SK-N-SH treated with all-trans-retinoic acid at 6 μM for 48 hours (cell line): ENCODE measurements around the gene OR52L1.

ENCODE experiments used
- CSDC2 ChIP-seq: fragments of 250-450 bp; sonication (Bioruptor Pico); IDR thresholded peaks from 2 replicates; pipeline ENCODE4 v1.5.0; 2020; ENCODE audit warnings: mild to moderate bottlenecking, moderate library complexity
- RARB ChIP-seq: fragments of 250-450 bp; sonication (Bioruptor Pico); IDR thresholded peaks from 2 replicates; pipeline ENCODE4 v1.8.0; 2021; ENCODE audit warnings: mild to moderate bottlenecking, moderate library complexity
- ZC3H10 ChIP-seq: fragments of 250-450 bp; sonication (Bioruptor Pico); IDR thresholded peaks from 2 replicates; pipeline ENCODE4 v1.5.1; 2021; ENCODE audit warnings: mild to moderate bottlenecking, moderate library complexity
- ZFP30 ChIP-seq: fragments of 450-650 bp; formaldehyde crosslinking; IDR thresholded peaks from 2 replicates; pipeline ENCODE4 v1.5.0; 2022; ENCODE audit warnings: mild to moderate bottlenecking, moderate library complexity
- ZNF565 ChIP-seq: fragments of 450-650 bp; formaldehyde crosslinking; conservative IDR thresholded peaks from 2 replicates; pipeline ENCODE4 v1.5.0; 2020; ENCODE audit warnings: low read depth, mild to moderate bottlenecking, moderate library complexity
- TF ChIP-seq, protein P1 (sequence below): fragments of 250-450 bp; sonication (Bioruptor Pico); IDR thresholded peaks from 2 replicates; pipeline ENCODE4 v1.8.0; 2021; ENCODE audit warnings: low read depth, mild to moderate bottlenecking, moderate library complexity, borderline replicate concordance
- TF ChIP-seq, protein P2 (sequence below): fragments of 250-450 bp; sonication (Bioruptor Pico); IDR thresholded peaks from 2 replicates; pipeline ENCODE4 v1.5.1; 2020; ENCODE audit warnings: low read depth, mild to moderate bottlenecking, moderate library complexity

DNA sequence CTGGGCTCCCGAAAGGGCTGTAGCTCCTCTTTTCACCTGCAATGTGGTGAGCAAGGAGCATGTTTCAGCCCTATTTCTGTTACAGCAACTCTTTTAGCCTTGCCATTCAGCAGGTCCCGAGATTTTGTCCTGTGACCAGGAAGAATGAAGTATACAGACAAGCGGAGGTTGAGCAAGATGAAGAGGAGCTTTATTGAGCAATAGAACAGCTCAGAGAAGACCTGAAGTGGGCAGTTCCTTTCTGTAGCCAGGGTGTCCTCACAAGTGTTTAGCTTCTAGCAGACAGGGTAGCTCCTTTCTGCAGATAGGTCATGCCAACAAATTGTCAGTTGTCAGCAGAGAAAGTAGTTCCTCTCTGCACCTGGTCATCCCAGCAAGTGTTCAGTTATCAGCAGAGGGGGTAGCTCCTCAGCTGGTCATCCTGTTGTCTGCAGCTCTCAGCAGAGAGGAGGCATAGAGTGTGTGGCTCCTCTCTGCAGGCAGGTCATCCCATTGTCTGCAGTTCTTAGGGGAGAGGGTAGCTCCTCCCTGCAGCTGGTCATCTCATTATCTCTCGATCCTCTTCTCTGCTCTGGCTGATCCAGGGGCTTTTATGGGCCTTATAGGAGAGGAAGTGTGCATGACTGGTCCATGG lies 25.4 kb upstream of the OR52L1 start:
- TF ChIP-seq ZC3H10 (no peak), RARB (CRISPR knock-in tag) (no peak), ZNF565 (CRISPR knock-in tag) (no peak), CSDC2 (CRISPR knock-in tag) (no peak), ZFP30 (CRISPR knock-in tag) (no peak)
- TF ChIP-seq, protein P1, sequence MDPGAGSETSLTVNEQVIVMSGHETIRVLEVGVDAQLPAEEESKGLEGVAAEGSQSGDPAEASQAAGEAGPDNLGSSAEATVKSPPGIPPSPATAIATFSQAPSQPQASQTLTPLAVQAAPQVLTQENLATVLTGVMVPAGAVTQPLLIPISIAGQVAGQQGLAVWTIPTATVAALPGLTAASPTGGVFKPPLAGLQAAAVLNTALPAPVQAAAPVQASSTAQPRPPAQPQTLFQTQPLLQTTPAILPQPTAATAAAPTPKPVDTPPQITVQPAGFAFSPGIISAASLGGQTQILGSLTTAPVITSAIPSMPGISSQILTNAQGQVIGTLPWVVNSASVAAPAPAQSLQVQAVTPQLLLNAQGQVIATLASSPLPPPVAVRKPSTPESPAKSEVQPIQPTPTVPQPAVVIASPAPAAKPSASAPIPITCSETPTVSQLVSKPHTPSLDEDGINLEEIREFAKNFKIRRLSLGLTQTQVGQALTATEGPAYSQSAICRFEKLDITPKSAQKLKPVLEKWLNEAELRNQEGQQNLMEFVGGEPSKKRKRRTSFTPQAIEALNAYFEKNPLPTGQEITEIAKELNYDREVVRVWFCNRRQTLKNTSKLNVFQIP (CRISPR knock-in tag): no peak
- TF ChIP-seq, protein P2, sequence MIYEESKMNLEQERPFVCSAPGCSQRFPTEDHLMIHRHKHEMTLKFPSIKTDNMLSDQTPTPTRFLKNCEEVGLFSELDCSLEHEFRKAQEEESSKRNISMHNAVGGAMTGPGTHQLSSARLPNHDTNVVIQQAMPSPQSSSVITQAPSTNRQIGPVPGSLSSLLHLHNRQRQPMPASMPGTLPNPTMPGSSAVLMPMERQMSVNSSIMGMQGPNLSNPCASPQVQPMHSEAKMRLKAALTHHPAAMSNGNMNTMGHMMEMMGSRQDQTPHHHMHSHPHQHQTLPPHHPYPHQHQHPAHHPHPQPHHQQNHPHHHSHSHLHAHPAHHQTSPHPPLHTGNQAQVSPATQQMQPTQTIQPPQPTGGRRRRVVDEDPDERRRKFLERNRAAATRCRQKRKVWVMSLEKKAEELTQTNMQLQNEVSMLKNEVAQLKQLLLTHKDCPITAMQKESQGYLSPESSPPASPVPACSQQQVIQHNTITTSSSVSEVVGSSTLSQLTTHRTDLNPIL (CRISPR knock-in tag): no peak
